ENCODE measurements around the gene SPG7.

DNA sequence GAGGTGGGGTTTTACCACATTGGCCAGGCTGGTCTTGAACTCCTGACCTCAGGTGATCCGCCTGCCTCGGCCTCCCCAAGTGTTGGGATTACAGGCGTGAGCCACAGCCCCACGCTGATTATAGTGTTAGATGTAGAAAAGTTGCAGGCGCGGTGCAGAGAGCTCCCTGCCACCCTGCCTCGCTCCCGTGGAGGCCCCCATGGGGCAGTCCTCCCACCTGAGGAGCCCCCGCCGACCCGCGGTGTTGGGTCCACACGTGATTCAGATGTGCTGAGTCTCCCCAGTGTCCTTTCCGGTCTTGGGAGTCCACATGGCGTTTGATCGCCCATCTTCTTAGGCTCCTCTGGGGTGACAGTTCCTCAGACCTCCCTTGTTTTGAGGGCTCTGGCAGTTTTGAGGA is 47.1 kb downstream of the SPG7 start:
- TF ChIP-seq, protein P1, sequence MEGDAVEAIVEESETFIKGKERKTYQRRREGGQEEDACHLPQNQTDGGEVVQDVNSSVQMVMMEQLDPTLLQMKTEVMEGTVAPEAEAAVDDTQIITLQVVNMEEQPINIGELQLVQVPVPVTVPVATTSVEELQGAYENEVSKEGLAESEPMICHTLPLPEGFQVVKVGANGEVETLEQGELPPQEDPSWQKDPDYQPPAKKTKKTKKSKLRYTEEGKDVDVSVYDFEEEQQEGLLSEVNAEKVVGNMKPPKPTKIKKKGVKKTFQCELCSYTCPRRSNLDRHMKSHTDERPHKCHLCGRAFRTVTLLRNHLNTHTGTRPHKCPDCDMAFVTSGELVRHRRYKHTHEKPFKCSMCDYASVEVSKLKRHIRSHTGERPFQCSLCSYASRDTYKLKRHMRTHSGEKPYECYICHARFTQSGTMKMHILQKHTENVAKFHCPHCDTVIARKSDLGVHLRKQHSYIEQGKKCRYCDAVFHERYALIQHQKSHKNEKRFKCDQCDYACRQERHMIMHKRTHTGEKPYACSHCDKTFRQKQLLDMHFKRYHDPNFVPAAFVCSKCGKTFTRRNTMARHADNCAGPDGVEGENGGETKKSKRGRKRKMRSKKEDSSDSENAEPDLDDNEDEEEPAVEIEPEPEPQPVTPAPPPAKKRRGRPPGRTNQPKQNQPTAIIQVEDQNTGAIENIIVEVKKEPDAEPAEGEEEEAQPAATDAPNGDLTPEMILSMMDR (IDR thresholded peaks at IDR 0.05): no peak
- TF ChIP-seq POLR2A (IDR thresholded peaks at IDR 0.05) (no peak), EP300 (IDR thresholded peaks at IDR 0.05) (no peak)
